Aorta (tissue), 5 donors: Measurements from ENCODE around the gene TAS2R14. TPM values are rescaled to one million over a fixed set of nuclear protein-coding genes. Genes with fewer than 3 reads are reported as not detected.

Source experiments
- ATAC-seq: fragments of 200-7000 bp; cut with Tn5 transposase; one replicate; pipeline ENCODE4 v1.9.1; 2022; ENCODE audit warnings: moderate library complexity; ENCODE audit not compliant: low FRiP score
- DNase-seq, 2 donors: peaks; one replicate each; pipeline ENCODE4 v3.0.0-alpha.2; 2020
- H3K27ac ChIP-seq, 2 donors: one replicate each; pipeline ENCODE4 v1.5.1; 2013; ENCODE audit warnings: low read length in 2 of 2, mild to moderate bottlenecking in 2 of 2, moderate library complexity in 2 of 2, control low read depth in 1 of 2, inconsistent platforms in 1 of 2, low read depth in 1 of 2
- H3K27me3 ChIP-seq, 2 donors: one replicate each; pipeline ENCODE4 v1.6.1; 2013; ENCODE audit warnings: control low read depth in 1 of 2, low read length in 1 of 2, mild to moderate bottlenecking in 1 of 2, moderate library complexity in 1 of 2; ENCODE audit not compliant: insufficient read depth in 2 of 2, control insufficient read depth in 1 of 2
- H3K36me3 ChIP-seq, 2 donors: one replicate each; pipeline ENCODE4 v1.6.1; 2013; ENCODE audit warnings: control low read depth in 1 of 2, low read length in 1 of 2, mild to moderate bottlenecking in 1 of 2; ENCODE audit not compliant: insufficient read depth in 2 of 2, control insufficient read depth in 1 of 2
- H3K4me1 ChIP-seq, 2 donors: one replicate each; pipeline ENCODE4 v1.6.1; 2013; ENCODE audit warnings: low read length in 2 of 2, control low read depth in 1 of 2, mild to moderate bottlenecking in 1 of 2, moderate library complexity in 1 of 2; ENCODE audit not compliant: insufficient read depth in 2 of 2, control insufficient read depth in 1 of 2
- H3K4me3 ChIP-seq, 2 donors: one replicate each; pipeline ENCODE4 v1.5.1; 2013; ENCODE audit warnings: low read length in 2 of 2, control low read depth in 1 of 2, mild to moderate bottlenecking in 1 of 2
- H3K9me3 ChIP-seq: one replicate; pipeline ENCODE4 v1.6.1; 2013; ENCODE audit warnings: mild to moderate bottlenecking, low read length; ENCODE audit not compliant: control insufficient read depth
- WGBS, 2 donors: extraction: QIAGEN DNeasy Blood & Tissue Kit; methylation state at CpG; one replicate each; pipeline ENCODE4 v1.1.7; 2013; 5-methylcytosine and 5-hydroxymethylcytosine counted together
- intact Hi-C, 2 donors: fragments of 100-400 bp; cut with DNase I; formaldehyde crosslinking; loops; one replicate each; pipeline versions ENCODE4 v1.14.2 to v1.15.0; 2022
- polyA plus RNA-seq, 2 donors: library from polyadenylated mRNA; stranded (reverse); fragments of 200-250 nt; gene quantifications; one replicate each; pipeline ENCODE4 v1.2.3, GENCODE V29; 2013
- total RNA-seq, 2 donors: library from RNA; stranded (reverse); fragmentation: NEBNext Ultra II Directional; extraction: Animal tissue kit (Norgen Biotek cat#: 25700); gene quantifications; one replicate each; pipeline ENCODE4 v1.2.1, GENCODE V29; 2021
- donor health status: healthy with polysubstance abuse.
- donor health status: Bipolar disorder and iron deficiency.
- donor health status: DM: no; HTN: no; CAD: no.
- donor health status: DM: no; HTN: no; CAD: no.
- donor health status: DM: yes; HTN: yes; CAD: no.

TAS2R14 gene
- total and polyA plus RNA-seq, 4 donors = 2.0 to 6.4 (median 5.2) TPM; not detected in 1

GRCh38 chr12:10936506-10936905, 2.6 kb downstream of the TAS2R14 start:
- ATAC-seq = no peak
- Histone ChIP-seq H3K4me3 (no peak overlapping the region), H3K36me3 (no peaks in the 10 kb centered on the region), H3K27ac (no peak overlapping the region), H3K27me3 (no peaks in the 10 kb centered on the region), H3K4me1 (no peaks in the 10 kb centered on the region), H3K9me3 (no peaks in the 10 kb centered on the region)
- intact Hi-C loops = no loop called here
- no peak for DNase-seq
- 93 to 96% methylated on average over 1 of the region's 1 CpG for WGBS, 2 donors

GRCh38 chr12:10928746-10929286, 10.2 kb downstream of the TAS2R14 start, which contains the start of gene PRH2:
TSS of gene PRH2 (plus strand) at chr12:10929236. CDS start at chr12:10929274, 38 bp downstream.
- Histone ChIP-seq H3K27ac (no peak within 1 kb of the TSS), H3K4me3 (no peak within 1 kb of the TSS), H3K27me3 (no peaks in the 10 kb centered on the region), H3K36me3 (no peaks in the 10 kb centered on the region), H3K9me3 (no peaks in the 10 kb centered on the region), H3K4me1 (no peaks in the 10 kb centered on the region)
- intact Hi-C loops = no loop called here
- no peak for DNase-seq
- 93 to 96% methylated on average over 5 of the region's 5 CpGs for WGBS, 2 donors
- no peak for ATAC-seq

GRCh38 chr12:10926269-10926668, 12.8 kb downstream of the TAS2R14 start:
- 87 to 95% methylated on average over 5 of the region's 5 CpGs for WGBS, 2 donors
- intact Hi-C loops = no loop called here

GRCh38 chr12:10919809-10920208, 19.3 kb downstream of the TAS2R14 start:
- H3K9me3 ChIP-seq = no peaks in the 10 kb centered on the region
- ATAC-seq (no peak), DNase-seq (no peak)
- H3K4me3 ChIP-seq = no peak overlapping the region
- no peaks in the 10 kb centered on the region for H3K36me3 ChIP-seq
- H3K4me1 ChIP-seq = no peaks in the 10 kb centered on the region
- intact Hi-C loops = no loop called here
- no peaks in the 10 kb centered on the region for H3K27me3 ChIP-seq
- WGBS, 2 donors = 81 to 86% methylated on average over 1 of the region's 1 CpG
- H3K27ac ChIP-seq = no peak overlapping the region

More at GRCh38 chr12:10926269-10926668, 12.8 kb downstream of the TAS2R14 start:
- no peak for DNase-seq
- H3K4me3 ChIP-seq = no peak overlapping the region
- no peak overlapping the region for H3K27ac ChIP-seq
- H3K27me3 ChIP-seq = no peaks in the 10 kb centered on the region
- ATAC-seq = no peak
- no peaks in the 10 kb centered on the region for H3K9me3 ChIP-seq
- no peaks in the 10 kb centered on the region for H3K36me3 ChIP-seq
- H3K4me1 ChIP-seq = no peaks in the 10 kb centered on the region

GRCh38 chr12:10910380-10910779, 28.7 kb downstream of the TAS2R14 start:
- no peak for DNase-seq
- no peak for ATAC-seq

DNA sequence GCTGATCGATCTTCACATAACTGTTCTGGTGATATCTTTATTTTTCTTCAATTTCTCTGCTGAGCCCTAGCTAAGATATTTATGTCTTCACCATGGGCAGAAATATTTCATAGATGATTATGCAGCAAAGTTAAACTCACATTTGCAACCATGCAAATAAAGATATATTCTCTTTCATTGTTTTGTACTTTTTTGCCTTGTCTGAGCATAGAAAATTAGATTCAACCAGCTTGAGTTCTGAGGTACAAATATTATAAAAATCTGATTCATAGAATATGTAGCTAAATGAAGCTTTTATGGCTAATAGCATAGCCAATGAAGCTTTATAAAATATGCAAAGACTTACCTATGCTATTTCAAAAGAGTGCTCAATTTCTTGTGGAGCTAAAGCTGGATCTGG, 29.6 kb downstream of the TAS2R14 start, which contains the start of gene TAS2R13:
TAS2R13 (minus strand) TSS at position 101 of the 400 bp plus-strand sequence. CDS start 264 bp downstream, outside the sequence.
- WGBS, 2 donors = 85 to 87% methylated on average over 1 of the region's 1 CpG
- Histone ChIP-seq H3K36me3 (no peaks in the 10 kb centered on the region), H3K4me1 (no peaks in the 10 kb centered on the region), H3K27ac (no peak within 1 kb of the TSS), H3K4me3 (no peak within 1 kb of the TSS), H3K9me3 (no peaks in the 10 kb centered on the region), H3K27me3 (no peaks in the 10 kb centered on the region)
- DNase-seq (no peak), ATAC-seq (no peak)
- intact Hi-C loops = no loop called here

More at GRCh38 chr12:10910380-10910779, 28.7 kb downstream of the TAS2R14 start:
- Histone ChIP-seq H3K4me3 (no peak overlapping the region), H3K4me1 (no peaks in the 10 kb centered on the region), H3K9me3 (no peaks in the 10 kb centered on the region), H3K36me3 (no peaks in the 10 kb centered on the region), H3K27me3 (no peaks in the 10 kb centered on the region), H3K27ac (no peak overlapping the region)
- 84 to 88% methylated on average over 8 of the region's 8 CpGs for WGBS, 2 donors
- intact Hi-C loops = no loop called here

DNA sequence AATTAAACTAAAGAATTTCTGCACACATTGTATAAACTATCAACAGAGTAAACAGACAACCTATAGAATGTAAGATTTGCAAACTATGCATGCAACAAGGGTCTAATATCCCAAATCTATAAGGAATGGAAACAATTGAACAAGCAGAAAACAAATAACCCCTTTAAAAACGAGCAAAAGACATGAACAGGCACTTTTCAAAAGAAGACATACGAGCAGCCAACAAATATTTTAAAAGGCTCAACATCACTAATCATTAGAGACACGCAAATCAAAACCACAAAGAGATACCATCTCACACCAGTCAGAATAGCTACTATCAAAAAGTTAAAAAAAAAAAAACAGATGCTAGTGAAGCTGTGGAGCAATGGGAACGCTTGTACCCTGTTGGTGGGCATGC, 34.4 kb downstream of the TAS2R14 start:
- Histone ChIP-seq H3K9me3 (no peaks in the 10 kb centered on the region), H3K27ac (no peak overlapping the region), H3K27me3 (no peaks in the 10 kb centered on the region), H3K36me3 (no peaks in the 10 kb centered on the region), H3K4me1 (no peaks in the 10 kb centered on the region), H3K4me3 (no peak overlapping the region)
- 97 to 98% methylated on average over 4 of the region's 4 CpGs for WGBS, 2 donors
- ATAC-seq (no peak), DNase-seq (no peak)
- intact Hi-C loops = no loop called here

DNA sequence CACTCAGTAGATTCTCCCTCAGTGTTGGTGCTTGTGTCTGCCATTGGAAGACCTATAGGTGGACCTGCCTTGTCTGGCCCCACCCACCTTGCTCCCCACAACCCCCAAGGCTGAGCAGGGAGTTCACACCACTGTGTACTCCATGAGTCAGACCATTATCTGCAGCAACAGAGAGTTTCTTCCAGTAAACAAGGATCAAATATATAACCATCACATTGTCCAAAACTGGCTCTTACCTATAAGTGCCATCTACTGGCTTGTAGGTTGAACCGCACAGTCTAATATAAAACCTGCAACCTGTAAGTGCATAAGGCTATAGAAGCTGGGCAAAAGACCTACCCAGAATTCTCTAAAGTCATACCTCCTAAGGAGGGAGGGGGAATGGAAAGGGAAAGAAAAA, 37.6 kb downstream of the TAS2R14 start:
- Histone ChIP-seq H3K4me1 (no peaks in the 10 kb centered on the region), H3K27ac (no peak overlapping the region), H3K27me3 (no peaks in the 10 kb centered on the region), H3K36me3 (no peaks in the 10 kb centered on the region), H3K4me3 (no peak overlapping the region), H3K9me3 (no peaks in the 10 kb centered on the region)
- 96 to 100% methylated on average over 1 of the region's 1 CpG for WGBS, 2 donors
- intact Hi-C loops = no loop called here
- DNase-seq = no peak
- ATAC-seq = no peak

GRCh38 chr12:10900972-10901371, 38.1 kb downstream of the TAS2R14 start:
- Histone ChIP-seq H3K9me3 (no peaks in the 10 kb centered on the region), H3K4me3 (no peak overlapping the region), H3K4me1 (no peaks in the 10 kb centered on the region), H3K27ac (no peak overlapping the region), H3K36me3 (no peaks in the 10 kb centered on the region), H3K27me3 (no peaks in the 10 kb centered on the region)
- DNase-seq (no peak), ATAC-seq (no peak)
- 96 to 98% methylated on average over 1 of the region's 1 CpG for WGBS, 2 donors
- intact Hi-C loops = no loop called here
